MCF 10A (cell line): Measurements from ENCODE around the gene TRPC4AP. TPM values are rescaled to one million over a fixed set of nuclear protein-coding genes. Genes with fewer than 3 reads are reported as not detected.

Experiments
- Bru-seq: library from RNA; stranded (reverse); fragments of 400-500 nt; gene quantifications from one replicate; lab custom pipeline; 2021; lab: Mats Ljungman, UMichigan
- BruChase-seq, 2 experiments: library from RNA; stranded (reverse); fragments of 400-500 nt; gene quantifications; one replicate each; lab custom pipeline; 2021; lab: Mats Ljungman, UMichigan
- BruUV-seq: library from RNA; stranded (reverse); fragments of 400-500 nt; replicated peaks from 2 replicates; lab custom pipeline; 2021; lab: Mats Ljungman, UMichigan
- CTCF ChIA-PET: fragments of 300-600 bp; sonication (Branson Sonifier 250); formaldehyde crosslinking; extraction: SDS; loops from one replicate; lab custom pipeline; 2021; ENCODE audit warnings: antibody characterized with exemption, inconsistent platforms; lab: Yijun Ruan, JAX
- POLR2A ChIA-PET: fragments of 300-600, 350-650 bp; sonication (Branson Sonifier 250); formaldehyde crosslinking; extraction: SDS; loops from one replicate; lab custom pipeline; 2020; ENCODE audit warnings: antibody characterized with exemption, inconsistent platforms; lab: Yijun Ruan, JAX
- DNase-seq: peaks from one replicate; pipeline ENCODE4 v3.0.0-alpha.2; 2018; ENCODE audit not compliant: unreplicated experiment
- H3K27ac Mint-ChIP-seq: one replicate; pipeline ENCODE4 v1.8.0; 2022; ENCODE audit warnings: mild to moderate bottlenecking, low read depth, mixed read lengths; ENCODE audit not compliant: unreplicated experiment
- H3K27me3 Mint-ChIP-seq: one replicate; pipeline ENCODE4 v1.8.0; 2022; ENCODE audit warnings: mixed read lengths; ENCODE audit not compliant: insufficient read depth, unreplicated experiment
- H3K36me3 Mint-ChIP-seq: one replicate; pipeline ENCODE4 v1.8.0; 2022; ENCODE audit warnings: mild to moderate bottlenecking, moderate library complexity, mixed read lengths; ENCODE audit not compliant: insufficient read depth, unreplicated experiment
- H3K4me1 Mint-ChIP-seq: one replicate; pipeline ENCODE4 v1.8.0; 2022; ENCODE audit warnings: mixed read lengths; ENCODE audit not compliant: insufficient read depth, unreplicated experiment
- H3K4me3 Mint-ChIP-seq: one replicate; pipeline ENCODE4 v1.8.0; 2022; ENCODE audit warnings: mild to moderate bottlenecking, moderate library complexity, mixed read lengths; ENCODE audit not compliant: unreplicated experiment
- H3K9me3 Mint-ChIP-seq: one replicate; pipeline ENCODE4 v1.8.0; 2022; ENCODE audit warnings: mixed read lengths; ENCODE audit not compliant: unreplicated experiment
- CTCF ChIP-seq: fragments of 200-600 bp; IDR thresholded peaks from one replicate; pipeline ENCODE4 v1.8.0; 2022; ENCODE audit warnings: antibody characterized with exemption, mild to moderate bottlenecking; ENCODE audit not compliant: unreplicated experiment
- intact Hi-C: fragments of 100-400 bp; cut with micrococcal nuclease; formaldehyde crosslinking; loops from 2 replicates; pipeline ENCODE4 v1.14.1; 2022
- long read RNA-seq: library from polyadenylated mRNA; stranded (forward); transcript quantifications from one replicate; pipeline ENCODE4 v2.0.0, GENCODE V29; 2022
- total RNA-seq: library from RNA; stranded (reverse); gene quantifications from 2 replicates; pipeline ENCODE4 v1.2.3, GENCODE V29; 2022

TRPC4AP gene, protein sequence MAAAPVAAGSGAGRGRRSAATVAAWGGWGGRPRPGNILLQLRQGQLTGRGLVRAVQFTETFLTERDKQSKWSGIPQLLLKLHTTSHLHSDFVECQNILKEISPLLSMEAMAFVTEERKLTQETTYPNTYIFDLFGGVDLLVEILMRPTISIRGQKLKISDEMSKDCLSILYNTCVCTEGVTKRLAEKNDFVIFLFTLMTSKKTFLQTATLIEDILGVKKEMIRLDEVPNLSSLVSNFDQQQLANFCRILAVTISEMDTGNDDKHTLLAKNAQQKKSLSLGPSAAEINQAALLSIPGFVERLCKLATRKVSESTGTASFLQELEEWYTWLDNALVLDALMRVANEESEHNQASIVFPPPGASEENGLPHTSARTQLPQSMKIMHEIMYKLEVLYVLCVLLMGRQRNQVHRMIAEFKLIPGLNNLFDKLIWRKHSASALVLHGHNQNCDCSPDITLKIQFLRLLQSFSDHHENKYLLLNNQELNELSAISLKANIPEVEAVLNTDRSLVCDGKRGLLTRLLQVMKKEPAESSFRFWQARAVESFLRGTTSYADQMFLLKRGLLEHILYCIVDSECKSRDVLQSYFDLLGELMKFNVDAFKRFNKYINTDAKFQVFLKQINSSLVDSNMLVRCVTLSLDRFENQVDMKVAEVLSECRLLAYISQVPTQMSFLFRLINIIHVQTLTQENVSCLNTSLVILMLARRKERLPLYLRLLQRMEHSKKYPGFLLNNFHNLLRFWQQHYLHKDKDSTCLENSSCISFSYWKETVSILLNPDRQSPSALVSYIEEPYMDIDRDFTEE
- 51.8 and 56.3 TPM in 2 replicates for total RNA-seq
- Bru-seq, nascent RNA, result percentile 89 among the genes with signal in this experiment
- percentile 82 among the genes with signal in this experiment for BruChase-seq, experiment 1, labeled RNA remaining after a 6-hour chase
- percentile 86 among the genes with signal in this experiment for BruChase-seq, experiment 2, labeled RNA remaining after a 2-hour chase
- long read RNA-seq, transcript TRPC4AP-201 (19 exons, 3,226 nt), result major isoform, 128 of 302 reads
- long read RNA-seq, transcript TRPC4AP-202 (19 exons, 3,138 nt), result minor isoform, 91 of 302 reads
- long read RNA-seq, partial matches to known transcripts, result 15 of 302 reads
- long read RNA-seq, other reads (novel, unspliced or antisense), result 68 of 302 reads

GRCh38 chr20:35092524-35093266 is at the start of gene TRPC4AP:
Gene TRPC4AP, minus strand, starts transcription at chr20:35092807. Its CDS starts 26 bp downstream, at chr20:35092781.
- Mint-ChIP-seq H3K4me1 (peaks cover 27% of the 10 kb centered on the region), H3K4me3 (peak within 1 kb of the TSS; percentile 78), H3K36me3 (peaks cover 20% of the 10 kb centered on the region), H3K27me3 (no peaks in the 10 kb centered on the region), H3K9me3 (no peaks in the 10 kb centered on the region), H3K27ac (peak within 1 kb of the TSS; percentile 55)
- no TSS peak for BruUV-seq
- POLR2A ChIA-PET, result interaction anchor here (0.5 to 5.4 kb wide), 23 partner anchors 8 to 1516 kb away, joined by 3 to 41 read pairs (median 4); partner anchors contain the start of genes ACSS2, DYNLRB1, EDEM2 and GGT7
- peak; percentile 89 for DNase-seq
- CTCF ChIA-PET, result interaction anchor here (0.7 to 6.2 kb wide), 11 partner anchors 10 to 218 kb away, joined by 3 to 83 read pairs (median 4); partner anchors contain the start of gene EDEM2
- intact Hi-C loops, result loop anchor here (1.0 kb wide), 1 partner anchor 218 kb away; no protein-coding TSS in a partner anchor
- TF ChIP-seq CTCF, result peak; percentile 96

DNA sequence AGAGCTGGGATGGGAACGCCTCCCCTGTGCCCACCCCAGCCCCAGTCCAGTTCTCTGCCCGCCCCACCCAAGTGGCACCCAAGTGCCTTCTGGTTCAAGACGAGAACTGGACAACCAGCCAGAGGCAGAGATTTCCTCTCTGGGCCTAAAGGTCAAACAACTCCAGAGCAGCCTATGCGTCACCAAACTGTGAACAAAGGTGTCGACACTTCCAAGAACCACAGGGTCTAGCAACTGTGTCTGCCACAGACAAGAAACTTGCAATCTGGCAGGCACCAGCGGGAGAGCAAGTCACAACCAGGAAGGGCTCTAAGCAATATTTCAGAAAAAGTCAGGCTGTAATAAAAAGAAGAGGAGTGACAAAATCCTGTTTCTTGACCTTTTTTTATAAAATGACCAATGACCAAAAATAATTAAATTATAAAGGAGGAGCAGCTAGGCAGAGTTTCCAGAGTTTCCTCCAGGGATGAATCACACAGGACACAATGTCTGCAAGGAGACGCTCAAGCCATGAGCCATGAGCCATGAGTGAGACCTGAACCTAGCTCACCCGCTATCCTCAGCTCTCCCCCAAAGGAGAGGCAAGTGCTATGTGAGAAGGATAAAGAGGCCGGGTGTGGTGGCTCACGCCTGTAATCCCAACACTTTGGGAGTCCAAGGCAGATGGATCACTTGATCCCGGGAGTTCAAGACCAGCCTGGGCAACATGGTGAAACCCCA is 43.4 kb upstream of the TRPC4AP start:
- Mint-ChIP-seq H3K27ac (no peak overlapping the region), H3K27me3 (no peaks in the 10 kb centered on the region), H3K4me3 (no peak overlapping the region), H3K4me1 (no peaks in the 10 kb centered on the region), H3K9me3 (no peaks in the 10 kb centered on the region), H3K36me3 (peaks cover 83% of the 10 kb centered on the region)
- DNase-seq, result peak; percentile 82
- BruUV-seq, result no TSS peak
- intact Hi-C loops, result no loop called here
- no peak for TF ChIP-seq CTCF
- ChIA-PET CTCF (interaction anchor here (0.6 to 1.9 kb wide), 6 partner anchors 8 to 428 kb away, joined by 3 to 9 read pairs (median 4); no protein-coding TSS in a partner anchor), POLR2A (interaction anchor here (0.8 to 0.9 kb wide), 2 partner anchors 12 to 77 kb away, joined by 3 to 4 read pairs; no protein-coding TSS in a partner anchor)

- no peak overlapping the region for H3K27ac Mint-ChIP-seq
- peaks cover 74% of the 10 kb centered on the region for H3K36me3 Mint-ChIP-seq
- TF ChIP-seq CTCF, result no peak
- no TSS peak for BruUV-seq
- ChIA-PET CTCF (interaction anchor here (1.3 kb wide), 1 partner anchor 74 kb away, joined by 8 read pairs; no protein-coding TSS in a partner anchor), POLR2A (no interaction called here)
- H3K4me3 Mint-ChIP-seq, result no peak overlapping the region
- intact Hi-C loops, result no loop called here
- H3K27me3 Mint-ChIP-seq, result no peaks in the 10 kb centered on the region
- no peaks in the 10 kb centered on the region for H3K4me1 Mint-ChIP-seq
- H3K9me3 Mint-ChIP-seq, result no peaks in the 10 kb centered on the region
- DNase-seq, result no peak
Measured at GRCh38 chr20:35134880-35135279, 42.3 kb upstream of the TRPC4AP start.
